Osteoblast (primary cell): ENCODE measurements around the gene PPFIA1. TPM values are rescaled to one million over a fixed set of nuclear protein-coding genes. Genes with fewer than 3 reads are reported as not detected.
A peak's percentile ranks its signal among the peaks of the same experiment; 100 is the strongest.

ENCODE experiments used
- DNase-seq: peaks from one replicate; pipeline ENCODE4 v3.0.0; 2011; ENCODE audit warnings: low spot score, mixed read lengths; ENCODE audit not compliant: insufficient read length; ENCODE audit errors: missing footprints
- H2AFZ ChIP-seq: 2 replicates; pipeline ENCODE4 v1.6.0; 2011; ENCODE audit warnings: mild to moderate bottlenecking, low read length
- H3K27ac ChIP-seq: 2 replicates; pipeline ENCODE4 v1.5.1; 2011; ENCODE audit warnings: mild to moderate bottlenecking, low read depth, low read length, moderate library complexity
- H3K27me3 ChIP-seq: 2 replicates; pipeline ENCODE4 v1.6.0; 2012; ENCODE audit warnings: mild to moderate bottlenecking, control low read depth, inconsistent platforms, low read length, moderate library complexity; ENCODE audit not compliant: insufficient read depth
- H3K36me3 ChIP-seq: 2 replicates; pipeline ENCODE4 v1.5.1; 2011; ENCODE audit warnings: mild to moderate bottlenecking, low read length, control low read depth, moderate library complexity; ENCODE audit not compliant: insufficient read depth
- H3K4me1 ChIP-seq: 2 replicates; pipeline ENCODE4 v1.5.1; 2011; ENCODE audit warnings: mild to moderate bottlenecking, low read length, control low read depth, moderate library complexity; ENCODE audit not compliant: insufficient read depth
- H3K4me2 ChIP-seq: 2 replicates; pipeline ENCODE4 v1.6.0; 2011; ENCODE audit warnings: mild to moderate bottlenecking, low read length; ENCODE audit not compliant: insufficient read depth
- H3K4me3 ChIP-seq: fragments of 200-600 bp; sonication (generic); 3 replicates; pipeline ENCODE4 v1.5.1; 2012; ENCODE audit warnings: mild to moderate bottlenecking, low read length, inconsistent platforms; ENCODE audit not compliant: insufficient read depth
- H3K79me2 ChIP-seq: 2 replicates; pipeline ENCODE4 v1.6.0; 2012; ENCODE audit warnings: mild to moderate bottlenecking, low read length, control low read depth, inconsistent platforms; ENCODE audit not compliant: insufficient read depth
- H3K9me3 ChIP-seq: 2 replicates; pipeline ENCODE4 v1.5.1; 2011; ENCODE audit warnings: low read depth, low read length, control low read depth
- H4K20me1 ChIP-seq: 2 replicates; pipeline ENCODE4 v1.6.0; 2012; ENCODE audit warnings: mild to moderate bottlenecking, low read length, control low read depth; ENCODE audit not compliant: insufficient read depth
- CTCF ChIP-seq: IDR thresholded peaks from 2 replicates; pipeline ENCODE4 v1.5.1; 2011; ENCODE audit warnings: mild to moderate bottlenecking, low read depth, low read length, moderate library complexity; ENCODE audit errors: extremely low read depth
- total RNA-seq: library from RNA; depleted of rRNA; stranded (reverse); fragments of >200 nt; gene quantifications from 2 replicates; pipeline ENCODE4 v1.2.3, GENCODE V29; 2012

The PPFIA1 gene
- total RNA-seq, 1 donor: 110 TPM

- DNase-seq: peak; percentile 75
- H3K36me3 ChIP-seq: peaks cover 79% of the 10 kb centered on the region
- no peak for TF ChIP-seq CTCF
Measured at GRCh38 chr11:70428701-70429427, 158.4 kb downstream of the PPFIA1 start.

GRCh38 chr11:70429428-70429705 lies 158.9 kb downstream of the PPFIA1 start:
- Histone ChIP-seq H3K4me1 (peaks cover 2% of the 10 kb centered on the region), H2AFZ (no peak overlapping the region), H4K20me1 (peaks cover 55% of the 10 kb centered on the region), H3K36me3 (peaks cover 83% of the 10 kb centered on the region), H3K79me2 (peaks cover 45% of the 10 kb centered on the region), H3K27me3 (no peaks in the 10 kb centered on the region), H3K27ac (no peak overlapping the region), H3K4me2 (no peak overlapping the region), H3K4me3 (no peak overlapping the region), H3K9me3 (no peaks in the 10 kb centered on the region)
- no peak for DNase-seq
- TF ChIP-seq CTCF: no peak

More at GRCh38 chr11:70428701-70429427, 158.4 kb downstream of the PPFIA1 start:
- no peak overlapping the region for H2AFZ ChIP-seq
- no peaks in the 10 kb centered on the region for H3K27me3 ChIP-seq
- no peak overlapping the region for H3K4me3 ChIP-seq
- no peak overlapping the region for H3K4me2 ChIP-seq
- peaks cover 48% of the 10 kb centered on the region for H3K79me2 ChIP-seq
- H3K27ac ChIP-seq: no peak overlapping the region
- H3K4me1 ChIP-seq: peaks cover 8% of the 10 kb centered on the region
- no peaks in the 10 kb centered on the region for H3K9me3 ChIP-seq
- H4K20me1 ChIP-seq: peaks cover 60% of the 10 kb centered on the region

GRCh38 chr11:70429724-70430521 lies 159.4 kb downstream of the PPFIA1 start:
- Histone ChIP-seq H3K36me3 (peaks cover 83% of the 10 kb centered on the region), H3K4me1 (no peaks in the 10 kb centered on the region), H3K4me3 (no peak overlapping the region), H3K9me3 (no peaks in the 10 kb centered on the region), H3K4me2 (no peak overlapping the region), H3K79me2 (peaks cover 43% of the 10 kb centered on the region), H3K27me3 (no peaks in the 10 kb centered on the region), H3K27ac (peak overlapping the region; percentile 28), H4K20me1 (peaks cover 54% of the 10 kb centered on the region), H2AFZ (no peak overlapping the region)
- DNase-seq: peak; percentile 49
- TF ChIP-seq CTCF: no peak
